ENCODE results near the gene OSBPL7.

Gene OSBPL7

GRCh38 chr17:47804461-47804860 lies 17.1 kb downstream of the OSBPL7 start:
- Histone ChIP-seq H3K79me2 (ENCODE audit: control insufficient read depth, insufficient read depth, low read length) (no peaks in the 10 kb centered on the region), H3K27ac (ENCODE audit: low read depth, low read length) (no peak overlapping the region), H3K4me3 (ENCODE audit: low read length) (no peak overlapping the region), H4K5ac (ENCODE audit: low read length) (no peak overlapping the region), H2AK5ac (ENCODE audit: low read length) (no peak overlapping the region), H3K4me2 (ENCODE audit: low read length) (no peak overlapping the region), H3K79me1 (ENCODE audit: low read length) (no peaks in the 10 kb centered on the region), H3K36me3 (ENCODE audit: control insufficient read depth, insufficient read depth, low read length) (no peaks in the 10 kb centered on the region), H3K4ac (ENCODE audit: low read depth, low read length) (no peak overlapping the region), H4K8ac (ENCODE audit: low read depth, low read length) (no peak overlapping the region), H2BK120ac (ENCODE audit: low read depth, low read length) (no peak overlapping the region), H3K23ac (ENCODE audit: low read length) (no peak overlapping the region), H3K27me3 (ENCODE audit: insufficient read depth, low read length, poor library complexity) (no peaks in the 10 kb centered on the region), H3K9ac (ENCODE audit: low read length) (no peak overlapping the region), H2BK5ac (ENCODE audit: low read length) (no peak overlapping the region), H3K4me1 (ENCODE audit: control insufficient read depth, low read depth, low read length) (no peaks in the 10 kb centered on the region), H3K18ac (ENCODE audit: low read length) (no peak overlapping the region), H2BK15ac (replicated peaks; ENCODE audit: low read depth) (no peak overlapping the region), H3K56ac (ENCODE audit: low read length) (no peak overlapping the region)
- no CpG with 5 or more reads among the region's 3 CpGs for WGBS (ENCODE audit: extremely low coverage, insufficient coverage, low lambda C conversion rate)
- DNase-seq = no peak

GRCh38 chr17:47803751-47804150 lies 17.8 kb downstream of the OSBPL7 start:
- H3K79me1 ChIP-seq (ENCODE audit: low read length) = no peaks in the 10 kb centered on the region
- no peak overlapping the region for H4K8ac ChIP-seq (ENCODE audit: low read depth, low read length)
- no peaks in the 10 kb centered on the region for H3K79me2 ChIP-seq (ENCODE audit: control insufficient read depth, insufficient read depth, low read length)
- no peaks in the 10 kb centered on the region for H3K27me3 ChIP-seq (ENCODE audit: insufficient read depth, low read length, poor library complexity)
- no peak overlapping the region for H3K4ac ChIP-seq (ENCODE audit: low read depth, low read length)
- DNase-seq = no peak
- no peak overlapping the region for H4K5ac ChIP-seq (ENCODE audit: low read length)
- no peak overlapping the region for H3K56ac ChIP-seq (ENCODE audit: low read length)
- WGBS (ENCODE audit: extremely low coverage, insufficient coverage, low lambda C conversion rate) = no CpG with 5 or more reads among the region's 6 CpGs
- no peaks in the 10 kb centered on the region for H3K36me3 ChIP-seq (ENCODE audit: control insufficient read depth, insufficient read depth, low read length)
- no peak overlapping the region for H2AK5ac ChIP-seq (ENCODE audit: low read length)
- no peak overlapping the region for H2BK120ac ChIP-seq (ENCODE audit: low read depth, low read length)
- no peak overlapping the region for H3K23ac ChIP-seq (ENCODE audit: low read length)
- H3K4me1 ChIP-seq (ENCODE audit: control insufficient read depth, low read depth, low read length) = no peaks in the 10 kb centered on the region
- no peak overlapping the region for H3K18ac ChIP-seq (ENCODE audit: low read length)
- no peak overlapping the region for H3K9ac ChIP-seq (ENCODE audit: low read length)
- H2BK5ac ChIP-seq (ENCODE audit: low read length) = no peak overlapping the region
- H3K27ac ChIP-seq (ENCODE audit: low read depth, low read length) = no peak overlapping the region
- H2BK15ac ChIP-seq (replicated peaks; ENCODE audit: low read depth) = no peak overlapping the region
- H3K4me2 ChIP-seq (ENCODE audit: low read length) = no peak overlapping the region
- H3K4me3 ChIP-seq (ENCODE audit: low read length) = no peak overlapping the region

DNA sequence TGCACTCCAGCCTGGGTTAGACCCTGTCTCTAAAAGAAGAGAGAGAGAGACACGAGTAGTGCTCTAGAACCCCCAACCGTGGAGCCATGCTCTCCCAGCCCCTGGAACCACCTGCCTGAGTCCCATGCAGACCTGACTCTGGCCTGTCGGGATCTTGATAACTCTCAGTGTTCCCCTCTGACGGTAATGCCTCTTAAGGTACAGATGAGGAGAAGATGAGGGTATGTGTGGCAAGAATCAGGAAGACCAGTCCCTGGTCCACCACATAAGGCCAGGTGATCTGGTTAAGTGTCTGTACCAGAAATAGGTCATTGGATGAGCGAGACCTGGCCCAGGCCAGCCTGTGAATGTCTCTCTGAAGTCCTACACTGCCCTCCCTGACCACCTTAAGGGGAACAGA lies 18.4 kb downstream of the OSBPL7 start:
- H2BK120ac ChIP-seq (ENCODE audit: low read depth, low read length) = no peak overlapping the region
- H3K9ac ChIP-seq (ENCODE audit: low read length) = no peak overlapping the region
- no peaks in the 10 kb centered on the region for H3K79me1 ChIP-seq (ENCODE audit: low read length)
- no peak overlapping the region for H3K4me2 ChIP-seq (ENCODE audit: low read length)
- H3K79me2 ChIP-seq (ENCODE audit: control insufficient read depth, insufficient read depth, low read length) = no peaks in the 10 kb centered on the region
- WGBS (ENCODE audit: extremely low coverage, insufficient coverage, low lambda C conversion rate) = no CpG with 5 or more reads among the region's 5 CpGs
- H3K18ac ChIP-seq (ENCODE audit: low read length) = no peak overlapping the region
- no peak overlapping the region for H2AK5ac ChIP-seq (ENCODE audit: low read length)
- no peak overlapping the region for H4K5ac ChIP-seq (ENCODE audit: low read length)
- no peak overlapping the region for H3K4me3 ChIP-seq (ENCODE audit: low read length)
- H3K56ac ChIP-seq (ENCODE audit: low read length) = no peak overlapping the region
- H3K23ac ChIP-seq (ENCODE audit: low read length) = no peak overlapping the region
- H2BK15ac ChIP-seq (replicated peaks; ENCODE audit: low read depth) = no peak overlapping the region
- H3K27ac ChIP-seq (ENCODE audit: low read depth, low read length) = no peak overlapping the region
- no peak overlapping the region for H2BK5ac ChIP-seq (ENCODE audit: low read length)
- no peak overlapping the region for H4K8ac ChIP-seq (ENCODE audit: low read depth, low read length)
- no peaks in the 10 kb centered on the region for H3K27me3 ChIP-seq (ENCODE audit: insufficient read depth, low read length, poor library complexity)
- no peak overlapping the region for H3K4ac ChIP-seq (ENCODE audit: low read depth, low read length)
- no peaks in the 10 kb centered on the region for H3K36me3 ChIP-seq (ENCODE audit: control insufficient read depth, insufficient read depth, low read length)
- H3K4me1 ChIP-seq (ENCODE audit: control insufficient read depth, low read depth, low read length) = no peaks in the 10 kb centered on the region
- no peak for DNase-seq

- Histone ChIP-seq H3K9ac (ENCODE audit: low read length) (no peak overlapping the region), H3K79me2 (ENCODE audit: control insufficient read depth, insufficient read depth, low read length) (no peaks in the 10 kb centered on the region), H3K4me2 (ENCODE audit: low read length) (no peak overlapping the region), H4K8ac (ENCODE audit: low read depth, low read length) (no peak overlapping the region), H4K5ac (ENCODE audit: low read length) (no peak overlapping the region), H2BK5ac (ENCODE audit: low read length) (no peak overlapping the region), H3K23ac (ENCODE audit: low read length) (no peak overlapping the region), H3K4me1 (ENCODE audit: control insufficient read depth, low read depth, low read length) (no peaks in the 10 kb centered on the region), H3K56ac (ENCODE audit: low read length) (no peak overlapping the region), H2AK5ac (ENCODE audit: low read length) (no peak overlapping the region), H3K4ac (ENCODE audit: low read depth, low read length) (no peak overlapping the region), H3K18ac (ENCODE audit: low read length) (no peak overlapping the region), H3K4me3 (ENCODE audit: low read length) (no peak overlapping the region), H3K79me1 (ENCODE audit: low read length) (no peaks in the 10 kb centered on the region), H3K27ac (ENCODE audit: low read depth, low read length) (no peak overlapping the region), H2BK120ac (ENCODE audit: low read depth, low read length) (no peak overlapping the region), H2BK15ac (replicated peaks; ENCODE audit: low read depth) (no peak overlapping the region), H3K27me3 (ENCODE audit: insufficient read depth, low read length, poor library complexity) (no peaks in the 10 kb centered on the region), H3K36me3 (ENCODE audit: control insufficient read depth, insufficient read depth, low read length) (no peaks in the 10 kb centered on the region)
- DNase-seq = peak; percentile 74
- no CpG with 5 or more reads among the region's 9 CpGs for WGBS (ENCODE audit: extremely low coverage, insufficient coverage, low lambda C conversion rate)
Measured at GRCh38 chr17:47802341-47803022, 19.1 kb downstream of the OSBPL7 start.

GRCh38 chr17:47801906-47802305 lies 19.7 kb downstream of the OSBPL7 start:
- Histone ChIP-seq H3K4me3 (ENCODE audit: low read length) (no peak overlapping the region), H3K9ac (ENCODE audit: low read length) (no peak overlapping the region), H3K56ac (ENCODE audit: low read length) (no peak overlapping the region), H2AK5ac (ENCODE audit: low read length) (no peak overlapping the region), H3K4ac (ENCODE audit: low read depth, low read length) (no peak overlapping the region), H3K27me3 (ENCODE audit: insufficient read depth, low read length, poor library complexity) (no peaks in the 10 kb centered on the region), H3K79me2 (ENCODE audit: control insufficient read depth, insufficient read depth, low read length) (no peaks in the 10 kb centered on the region), H3K18ac (ENCODE audit: low read length) (no peak overlapping the region), H3K23ac (ENCODE audit: low read length) (no peak overlapping the region), H4K8ac (ENCODE audit: low read depth, low read length) (no peak overlapping the region), H2BK120ac (ENCODE audit: low read depth, low read length) (no peak overlapping the region), H3K79me1 (ENCODE audit: low read length) (no peaks in the 10 kb centered on the region), H3K4me1 (ENCODE audit: control insufficient read depth, low read depth, low read length) (no peaks in the 10 kb centered on the region), H3K27ac (ENCODE audit: low read depth, low read length) (no peak overlapping the region), H3K4me2 (ENCODE audit: low read length) (no peak overlapping the region), H2BK15ac (replicated peaks; ENCODE audit: low read depth) (no peak overlapping the region), H3K36me3 (ENCODE audit: control insufficient read depth, insufficient read depth, low read length) (no peaks in the 10 kb centered on the region), H2BK5ac (ENCODE audit: low read length) (no peak overlapping the region), H4K5ac (ENCODE audit: low read length) (no peak overlapping the region)
- no CpG with 5 or more reads among the region's 6 CpGs for WGBS (ENCODE audit: extremely low coverage, insufficient coverage, low lambda C conversion rate)
- DNase-seq = no peak

- no peak for DNase-seq
- no CpG with 5 or more reads among the region's 4 CpGs for WGBS (ENCODE audit: extremely low coverage, insufficient coverage, low lambda C conversion rate)
Measured at GRCh38 chr17:47801176-47801765, 20.3 kb downstream of the OSBPL7 start.

More at GRCh38 chr17:47801176-47801765, 20.3 kb downstream of the OSBPL7 start:
- no peak overlapping the region for H2AK5ac ChIP-seq (ENCODE audit: low read length)
- no peak overlapping the region for H3K4ac ChIP-seq (ENCODE audit: low read depth, low read length)
- H3K27ac ChIP-seq (ENCODE audit: low read depth, low read length) = no peak overlapping the region
- H4K8ac ChIP-seq (ENCODE audit: low read depth, low read length) = no peak overlapping the region
- H3K23ac ChIP-seq (ENCODE audit: low read length) = no peak overlapping the region
- no peak overlapping the region for H3K4me2 ChIP-seq (ENCODE audit: low read length)
- no peak overlapping the region for H3K18ac ChIP-seq (ENCODE audit: low read length)
- H3K56ac ChIP-seq (ENCODE audit: low read length) = no peak overlapping the region
- no peak overlapping the region for H2BK15ac ChIP-seq (replicated peaks; ENCODE audit: low read depth)
- H3K4me3 ChIP-seq (ENCODE audit: low read length) = no peak overlapping the region
- H3K4me1 ChIP-seq (ENCODE audit: control insufficient read depth, low read depth, low read length) = no peaks in the 10 kb centered on the region
- no peak overlapping the region for H4K5ac ChIP-seq (ENCODE audit: low read length)
- H2BK120ac ChIP-seq (ENCODE audit: low read depth, low read length) = no peak overlapping the region
- no peaks in the 10 kb centered on the region for H3K27me3 ChIP-seq (ENCODE audit: insufficient read depth, low read length, poor library complexity)
- H3K79me2 ChIP-seq (ENCODE audit: control insufficient read depth, insufficient read depth, low read length) = no peaks in the 10 kb centered on the region
- no peak overlapping the region for H3K9ac ChIP-seq (ENCODE audit: low read length)
- no peaks in the 10 kb centered on the region for H3K36me3 ChIP-seq (ENCODE audit: control insufficient read depth, insufficient read depth, low read length)
- H2BK5ac ChIP-seq (ENCODE audit: low read length) = no peak overlapping the region
- H3K79me1 ChIP-seq (ENCODE audit: low read length) = no peaks in the 10 kb centered on the region
